GM18870 (cell line): Measurements from ENCODE around the gene C1QTNF2.

Source experiments
- ATAC-seq: cut with Tn5 transposase; IDR thresholded peaks from one replicate; pipeline ENCODE4 v1.9.1; 2021; ENCODE audit warnings: moderate library complexity; ENCODE audit not compliant: unreplicated experiment

The C1QTNF2 gene

DNA sequence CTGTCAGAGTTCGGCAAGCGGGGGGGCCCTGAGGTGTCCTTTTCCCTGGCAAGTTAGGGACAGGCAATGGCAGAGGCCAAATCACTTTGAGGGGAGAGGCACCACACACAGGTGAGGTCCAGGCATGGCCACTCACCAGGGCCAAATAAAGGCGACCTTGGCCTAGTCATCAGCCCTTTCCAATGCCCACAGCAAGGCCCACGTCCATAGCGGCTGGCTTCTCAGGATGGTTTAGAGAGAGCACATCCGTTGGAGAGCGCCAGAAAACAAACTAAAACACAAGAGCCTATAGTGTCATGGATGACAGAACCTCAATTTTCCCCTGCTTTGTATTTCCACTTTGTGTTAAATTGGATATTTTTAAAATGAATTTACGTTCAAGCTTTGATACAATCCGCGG is 65.1 kb downstream of the C1QTNF2 start:
- ATAC-seq = no peak

DNA sequence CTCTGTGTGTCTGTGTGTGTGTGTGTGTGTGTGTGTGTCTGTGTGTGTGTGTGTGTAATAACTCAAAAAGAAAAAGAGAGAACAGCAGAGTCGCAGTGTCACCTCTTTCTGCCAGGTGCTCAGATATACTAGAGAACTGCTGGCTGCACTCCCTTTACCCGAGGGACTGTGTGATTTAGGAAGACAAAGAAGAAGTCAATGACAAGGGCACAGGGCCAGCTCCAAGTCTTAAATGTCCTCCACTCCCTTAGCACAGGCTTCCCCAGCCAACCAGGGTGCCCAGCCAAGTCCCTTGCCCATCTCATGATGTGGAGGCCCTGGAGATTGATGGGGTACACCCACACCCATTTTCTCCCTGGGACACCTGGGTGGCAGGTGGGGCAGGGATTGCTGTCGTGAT is 66.7 kb downstream of the C1QTNF2 start:
- no peak for ATAC-seq

DNA sequence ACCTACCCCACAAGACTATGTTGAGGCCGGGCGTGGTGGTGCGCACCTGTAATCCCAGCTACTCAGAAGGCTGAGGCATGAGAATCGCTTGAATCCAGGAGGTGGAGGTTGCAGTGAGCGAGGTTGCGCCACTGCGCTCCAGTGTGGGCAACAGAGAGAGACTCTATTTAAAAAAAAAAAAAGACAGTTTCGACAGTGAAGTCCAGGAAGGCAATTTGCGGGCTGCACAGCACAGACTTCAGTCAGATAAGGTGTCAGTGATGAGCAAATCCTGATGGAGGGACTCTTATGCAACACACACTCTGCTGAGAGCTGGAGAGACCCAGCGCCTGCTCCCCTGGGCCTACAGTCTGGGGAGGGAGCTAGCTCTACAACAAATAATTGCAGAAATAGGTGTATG is 72.2 kb downstream of the C1QTNF2 start:
- ATAC-seq = no peak

DNA sequence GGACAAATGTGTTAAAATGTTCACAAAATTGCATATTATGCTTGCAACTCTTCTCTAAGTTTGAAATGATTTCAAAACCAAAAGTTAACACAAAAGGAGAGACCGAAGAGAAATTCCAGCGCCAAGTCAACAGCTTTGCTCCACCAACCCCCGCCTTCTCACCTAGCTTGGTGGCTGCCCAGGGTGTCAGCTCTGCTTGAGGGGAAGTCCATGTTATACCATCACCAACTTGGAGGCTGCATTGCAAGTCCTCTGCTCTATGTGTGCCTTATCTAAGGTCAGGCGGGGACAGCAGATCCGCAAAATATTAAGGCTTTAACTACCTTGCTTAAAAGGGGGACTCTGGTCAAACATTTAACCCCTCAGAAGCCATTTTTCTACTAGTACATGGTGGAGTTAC is 72.7 kb downstream of the C1QTNF2 start:
- ATAC-seq = no peak
